BE2C (cell line): ENCODE measurements around the gene ITGA4.

Experiments
- DNase-seq: peaks from one replicate; pipeline ENCODE4 v3.0.0-alpha.2; 2020
- H3K27me3 ChIP-seq: fragments of 250-450 bp; sonication (Bioruptor Pico); 2 replicates; pipeline ENCODE4 v1.5.1; 2020; ENCODE audit warnings: mild to moderate bottlenecking
- H3K36me3 ChIP-seq: fragments of 250-450 bp; sonication (Bioruptor Pico); 2 replicates; pipeline ENCODE4 v1.5.1; 2020; ENCODE audit warnings: mild to moderate bottlenecking
- H3K4me1 ChIP-seq: fragments of 250-450 bp; sonication (Bioruptor Pico); 2 replicates; pipeline ENCODE4 v1.5.1; 2020
- H3K4me3 ChIP-seq: 2 replicates; pipeline ENCODE4 v1.5.1; 2011; ENCODE audit warnings: low read depth, low read length
- H3K9me3 ChIP-seq: fragments of 250-450 bp; sonication (Bioruptor Pico); 2 replicates; pipeline ENCODE4 v1.5.1; 2020
- CTCF ChIP-seq: IDR thresholded peaks from 2 replicates; pipeline ENCODE4 v1.5.1; 2012; ENCODE audit warnings: mild to moderate bottlenecking, low read depth, low read length

ITGA4 gene

GRCh38 chr2:181466661-181467576 lies 9.7 kb downstream of the ITGA4 start:
- H3K27me3 ChIP-seq, result no peaks in the 10 kb centered on the region
- H3K4me3 ChIP-seq, result no peak overlapping the region
- no peaks in the 10 kb centered on the region for H3K4me1 ChIP-seq
- peak; percentile 64 for TF ChIP-seq CTCF
- peak; percentile 56 for DNase-seq
- H3K9me3 ChIP-seq, result no peaks in the 10 kb centered on the region
- H3K36me3 ChIP-seq, result no peaks in the 10 kb centered on the region

GRCh38 chr2:181467966-181468707 lies 11.0 kb downstream of the ITGA4 start:
- DNase-seq, result no peak
- no peak for TF ChIP-seq CTCF
- H3K27me3 ChIP-seq, result no peaks in the 10 kb centered on the region
- no peak overlapping the region for H3K4me3 ChIP-seq
- H3K4me1 ChIP-seq, result no peaks in the 10 kb centered on the region
- no peaks in the 10 kb centered on the region for H3K9me3 ChIP-seq
- no peaks in the 10 kb centered on the region for H3K36me3 ChIP-seq

- no peaks in the 10 kb centered on the region for H3K36me3 ChIP-seq
- no peaks in the 10 kb centered on the region for H3K27me3 ChIP-seq
- TF ChIP-seq CTCF, result no peak
- no peaks in the 10 kb centered on the region for H3K9me3 ChIP-seq
- DNase-seq, result no peak
- H3K4me3 ChIP-seq, result no peak overlapping the region
- H3K4me1 ChIP-seq, result no peaks in the 10 kb centered on the region
Measured at GRCh38 chr2:181468811-181469210, 11.6 kb downstream of the ITGA4 start.

GRCh38 chr2:181471226-181471625 lies 14.0 kb downstream of the ITGA4 start:
- Histone ChIP-seq H3K36me3 (no peaks in the 10 kb centered on the region), H3K4me3 (no peak overlapping the region), H3K27me3 (no peaks in the 10 kb centered on the region), H3K4me1 (no peaks in the 10 kb centered on the region), H3K9me3 (no peaks in the 10 kb centered on the region)
- DNase-seq, result no peak
- no peak for TF ChIP-seq CTCF

GRCh38 chr2:181471783-181472182 lies 14.6 kb downstream of the ITGA4 start:
- Histone ChIP-seq H3K4me1 (no peaks in the 10 kb centered on the region), H3K27me3 (no peaks in the 10 kb centered on the region), H3K36me3 (no peaks in the 10 kb centered on the region), H3K4me3 (no peak overlapping the region), H3K9me3 (no peaks in the 10 kb centered on the region)
- TF ChIP-seq CTCF, result no peak
- no peak for DNase-seq

GRCh38 chr2:181472990-181473389 lies 15.8 kb downstream of the ITGA4 start:
- H3K9me3 ChIP-seq, result no peaks in the 10 kb centered on the region
- no peaks in the 10 kb centered on the region for H3K36me3 ChIP-seq
- no peaks in the 10 kb centered on the region for H3K4me1 ChIP-seq
- no peak for TF ChIP-seq CTCF
- no peaks in the 10 kb centered on the region for H3K27me3 ChIP-seq
- DNase-seq, result no peak
- H3K4me3 ChIP-seq, result no peak overlapping the region
